Mesenteric fat pad (tissue), 1 donor: ENCODE measurements around the gene DDX31. TPM values are rescaled to one million over a fixed set of nuclear protein-coding genes. Genes with fewer than 3 reads are reported as not detected.
"Not testable (repeated sequence)": the region's sequence is repeated elsewhere in the genome, so short reads cannot be mapped to it uniquely, and the experiment has no call there.

Experiments
- DNase-seq: peaks from one replicate; pipeline ENCODE4 v3.0.0-alpha.2; 2020; ENCODE audit warnings: low spot score
- total RNA-seq: library from RNA; stranded (reverse); fragmentation: NEBNext Ultra II Directional; extraction: Animal tissue kit (Norgen Biotek cat#: 25700); gene quantifications from one replicate; pipeline ENCODE4 v1.2.1, GENCODE V29; 2021
- donor health status: DM: yes; HTN: yes; CAD: no.

DDX31 gene
- total RNA-seq, 1 donor from 2014 or later: 12.7 TPM

- DNase-seq: no peak
Measured at GRCh38 chr9:132582786-132583583, 86.8 kb downstream of the DDX31 start.

- DNase-seq: no peak
Measured at GRCh38 chr9:132582276-132582785, 87.5 kb downstream of the DDX31 start, which contains the start of gene BARHL1. Gene BARHL1, plus strand, starts transcription at chr9:132582606. Its CDS starts 192 bp downstream, at chr9:132582798.

GRCh38 chr9:132579427-132579798 lies 90.4 kb downstream of the DDX31 start:
- no peak for DNase-seq

- DNase-seq: no peak
Measured at GRCh38 chr9:132578367-132578932, 91.3 kb downstream of the DDX31 start.

- no peak for DNase-seq
Measured at GRCh38 chr9:132577119-132577518, 92.7 kb downstream of the DDX31 start.

- no peak for DNase-seq
Measured at GRCh38 chr9:132575811-132576210, 94.0 kb downstream of the DDX31 start.

GRCh38 chr9:132575005-132575609 lies 94.7 kb downstream of the DDX31 start:
- no peak for DNase-seq

GRCh38 chr9:132572921-132573320 lies 96.9 kb downstream of the DDX31 start:
- no peak for DNase-seq

- DNase-seq: no peak
Measured at GRCh38 chr9:132571806-132572600, 97.8 kb downstream of the DDX31 start.

GRCh38 chr9:132568787-132569186 lies 101.0 kb downstream of the DDX31 start:
- not testable (repeated sequence) for DNase-seq

GRCh38 chr9:132564526-132564925 lies 105.3 kb downstream of the DDX31 start:
- no peak for DNase-seq

GRCh38 chr9:132562306-132562573 lies 107.5 kb downstream of the DDX31 start:
- DNase-seq: no peak

- DNase-seq: no peak
Measured at GRCh38 chr9:132560616-132561202, 109.1 kb downstream of the DDX31 start.

- no peak for DNase-seq
Measured at GRCh38 chr9:132559711-132560110, 110.1 kb downstream of the DDX31 start.

- no peak for DNase-seq
Measured at GRCh38 chr9:132557159-132557558, 112.6 kb downstream of the DDX31 start.

- no peak for DNase-seq
Measured at GRCh38 chr9:132556714-132557113, 113.1 kb downstream of the DDX31 start.

- no peak for DNase-seq
Measured at GRCh38 chr9:132556235-132556634, 113.5 kb downstream of the DDX31 start.

GRCh38 chr9:132555528-132555927 lies 114.3 kb downstream of the DDX31 start:
- no peak for DNase-seq

- no peak for DNase-seq
Measured at GRCh38 chr9:132554755-132555154, 115.0 kb downstream of the DDX31 start.

GRCh38 chr9:132552041-132552440 lies 117.7 kb downstream of the DDX31 start:
- DNase-seq: no peak

- DNase-seq: no peak
Measured at GRCh38 chr9:132551556-132551955, 118.2 kb downstream of the DDX31 start.
